IPS DF 19.7 (cell line): ENCODE results near the gene DOCK10.

Source experiments
- DNase-seq: peaks from one replicate; pipeline ENCODE4 v3.0.0-alpha.2; 2013; ENCODE audit warnings: low read depth, low spot score

DOCK10 gene

DNA sequence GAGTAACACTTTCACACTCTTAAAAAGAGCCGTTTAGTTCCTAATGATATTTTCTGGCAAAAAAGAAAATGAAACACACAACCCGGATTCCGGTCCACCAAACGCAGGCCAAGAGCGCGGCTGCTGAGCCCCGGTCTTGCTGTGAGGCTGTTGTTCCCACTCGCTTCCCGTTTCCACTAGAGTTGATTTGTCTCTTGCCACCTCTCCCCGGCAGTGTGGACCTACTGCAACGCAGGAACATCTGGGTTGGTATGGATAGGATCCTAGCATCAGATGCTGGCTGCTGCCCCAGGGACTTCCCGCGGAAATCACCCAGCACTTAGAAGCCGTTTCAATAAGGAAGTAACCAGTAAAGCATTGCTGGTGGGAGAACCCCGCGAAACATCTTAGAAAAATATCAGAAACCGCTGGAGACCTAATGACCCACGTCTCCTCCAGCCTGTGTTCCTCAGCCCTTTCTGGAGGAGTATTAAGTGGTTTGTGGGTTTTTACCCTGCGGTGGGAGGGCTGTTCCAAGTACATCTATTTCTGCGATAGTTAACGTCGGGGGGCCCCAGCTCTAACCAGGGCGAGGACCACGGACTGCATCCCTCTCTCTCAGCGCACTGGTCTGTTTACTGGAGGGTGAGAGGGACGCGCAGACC is 939 bp downstream of the DOCK10 start:
- DNase-seq = no peak

- no peak for DNase-seq
Measured at GRCh38 chr2:225040856-225041206, 1.4 kb downstream of the DOCK10 start.

- no peak for DNase-seq
Measured at GRCh38 chr2:225040142-225040541, 2.1 kb downstream of the DOCK10 start.

GRCh38 chr2:225038231-225038523 is 4.1 kb downstream of the DOCK10 start:
- DNase-seq = no peak

GRCh38 chr2:225037415-225038230 is 4.6 kb downstream of the DOCK10 start:
- no peak for DNase-seq

DNA sequence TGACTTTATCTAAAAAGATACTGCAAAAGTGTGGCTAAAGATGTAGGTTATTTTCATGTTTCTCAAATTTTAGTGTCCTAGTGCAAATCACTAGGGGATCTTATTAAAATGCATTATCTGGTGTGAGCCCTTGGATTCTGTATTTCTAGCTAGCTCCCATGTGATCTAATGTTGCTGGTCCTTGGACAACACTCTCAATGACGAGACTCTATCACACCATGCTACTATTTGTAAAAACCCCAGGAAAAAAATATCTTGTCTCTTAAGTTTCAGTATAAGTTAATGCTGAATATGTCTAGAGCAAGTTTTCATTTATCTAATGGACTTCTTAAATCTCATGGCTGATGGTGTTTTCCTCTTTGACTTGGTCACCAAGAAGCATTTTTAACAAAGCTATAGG is 5.8 kb downstream of the DOCK10 start:
- no peak for DNase-seq

DNA sequence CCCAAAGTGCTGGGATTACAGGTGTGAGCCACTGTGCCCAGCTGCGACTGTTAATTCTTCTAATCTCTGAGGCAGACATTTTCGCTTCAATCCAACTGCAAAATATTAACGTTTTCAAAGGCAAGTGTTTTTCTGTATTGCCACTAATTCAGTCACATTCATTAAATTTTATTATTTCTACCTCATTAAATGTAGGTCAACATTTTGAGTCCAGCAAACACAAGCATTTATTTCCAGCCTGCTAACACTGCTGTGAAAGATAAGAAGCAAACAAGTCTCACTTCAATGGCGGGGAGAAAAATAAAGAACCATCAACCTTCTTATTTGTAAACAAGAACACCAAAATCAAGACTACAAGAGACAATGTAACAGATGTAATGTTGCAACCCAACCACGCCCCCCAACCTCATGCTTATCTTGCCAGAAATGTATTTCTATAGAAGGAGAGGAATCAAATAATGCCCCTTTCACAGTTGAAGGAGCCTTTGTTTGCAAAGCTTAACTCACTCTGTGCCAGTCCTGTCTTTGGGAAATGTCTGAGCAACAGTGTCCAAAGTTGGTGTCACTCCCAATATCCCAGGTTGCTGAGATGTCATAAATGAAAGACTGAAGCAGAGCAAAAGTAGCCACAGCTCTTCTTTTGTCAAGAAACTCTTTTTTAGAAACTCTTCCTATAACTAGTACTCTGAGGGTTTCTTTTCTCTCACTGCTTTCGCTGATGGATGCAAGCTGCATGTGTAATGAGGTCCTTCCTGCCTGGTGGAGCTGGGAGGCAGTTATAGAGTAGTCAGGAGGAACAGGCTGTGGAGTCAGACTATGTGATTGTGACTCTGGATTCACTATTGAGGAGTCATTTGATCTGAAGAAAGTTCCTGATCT is 8.6 kb downstream of the DOCK10 start:
- no peak for DNase-seq

DNA sequence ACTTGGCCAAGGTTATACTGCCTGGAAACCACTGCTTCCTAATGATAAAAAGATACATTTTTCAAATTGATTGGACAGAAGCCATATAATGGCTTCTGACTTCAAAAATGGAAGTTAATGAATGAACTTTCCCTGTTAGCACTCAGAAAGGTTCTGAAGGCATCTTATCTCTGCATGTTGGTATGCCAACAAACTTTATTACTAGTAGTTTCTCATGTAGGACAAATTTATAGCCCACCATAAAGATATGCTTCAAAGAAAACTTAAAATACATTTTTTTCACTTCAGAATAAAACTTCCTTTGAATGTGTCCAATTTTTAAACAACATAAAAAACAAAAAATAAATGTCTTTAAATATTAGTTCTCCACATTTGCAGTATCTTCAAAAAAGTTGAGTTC is 10.0 kb downstream of the DOCK10 start:
- DNase-seq = no peak

DNA sequence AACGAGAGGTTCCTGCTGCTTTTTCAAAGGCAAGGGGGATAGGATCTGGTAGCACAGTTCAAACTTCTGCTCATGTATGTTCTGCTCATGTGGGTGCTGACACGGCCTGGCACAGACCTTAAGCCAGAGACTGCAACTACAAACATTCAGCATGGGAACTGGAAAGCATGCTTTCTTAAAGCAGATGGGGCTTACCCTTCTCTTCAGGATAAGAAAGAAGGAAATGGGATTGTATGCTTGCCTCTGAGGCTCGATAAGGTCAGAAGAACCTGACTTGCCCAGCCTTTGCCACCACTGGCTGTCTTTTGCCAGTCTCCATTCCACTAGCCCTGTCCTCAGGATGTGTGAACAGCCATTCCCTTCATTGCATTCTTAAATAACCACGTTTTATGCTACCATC is 10.7 kb downstream of the DOCK10 start:
- no peak for DNase-seq

DNA sequence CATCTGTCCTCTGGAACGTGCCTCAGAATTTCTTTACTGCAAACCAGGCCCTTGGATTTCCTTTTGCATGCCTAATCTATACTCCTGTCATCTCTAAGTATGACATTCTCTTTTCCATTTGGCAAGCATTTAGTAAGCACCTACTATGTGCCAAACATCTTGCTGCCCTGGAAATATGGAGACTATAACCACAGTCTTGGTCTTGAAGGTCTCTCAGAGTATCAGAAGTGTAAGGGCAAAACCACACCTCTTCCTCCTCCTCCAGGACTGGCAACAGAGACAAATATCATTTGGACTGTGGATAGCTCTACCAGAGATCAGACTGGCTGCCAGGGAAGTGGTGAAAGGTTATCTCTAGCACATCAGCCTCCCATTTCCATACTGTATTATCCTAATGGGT is 11.4 kb downstream of the DOCK10 start:
- DNase-seq = no peak

DNA sequence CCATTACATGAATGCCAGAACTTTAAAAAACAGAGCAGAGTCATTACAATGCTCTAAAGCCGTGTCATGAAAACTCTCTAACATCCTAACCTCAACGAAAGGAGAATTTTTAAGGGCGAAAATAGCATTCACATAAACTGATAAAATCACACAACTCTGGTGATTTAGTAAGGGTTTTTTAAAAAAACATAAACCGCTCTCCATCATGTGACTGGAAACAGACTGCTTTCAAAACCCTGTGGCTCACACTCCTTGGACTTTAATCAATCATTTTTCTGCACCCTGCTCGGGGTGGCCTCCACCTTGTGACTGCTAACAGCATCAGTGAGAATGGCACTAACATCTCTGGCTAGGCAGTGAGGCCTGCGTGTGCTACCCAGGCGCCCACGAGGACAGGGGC is 12.1 kb downstream of the DOCK10 start:
- no peak for DNase-seq

GRCh38 chr2:225028572-225028971 is 13.7 kb downstream of the DOCK10 start:
- DNase-seq = no peak

GRCh38 chr2:225027061-225027762 is 15.1 kb downstream of the DOCK10 start:
- DNase-seq = no peak

- no peak for DNase-seq
Measured at GRCh38 chr2:225025917-225026571, 16.2 kb downstream of the DOCK10 start.

DNA sequence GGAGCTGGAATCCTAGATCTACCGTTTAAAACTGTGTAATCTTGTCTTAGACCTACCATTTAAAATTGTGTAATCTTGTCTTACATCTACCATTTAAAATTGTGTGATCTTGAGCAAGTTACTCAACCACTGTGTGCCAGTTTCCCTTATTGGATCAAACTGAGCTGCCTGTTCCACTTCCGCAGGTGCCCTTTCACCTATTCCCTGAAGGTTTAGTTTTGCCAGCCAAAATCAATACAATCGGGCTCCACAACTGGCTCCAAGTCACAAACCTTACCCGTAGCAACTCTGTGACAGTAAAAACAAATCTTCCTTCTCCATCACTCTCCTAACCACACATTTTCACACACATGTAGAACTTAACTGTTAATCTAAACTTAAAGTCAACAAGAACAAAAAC is 20.1 kb downstream of the DOCK10 start:
- no peak for DNase-seq

DNA sequence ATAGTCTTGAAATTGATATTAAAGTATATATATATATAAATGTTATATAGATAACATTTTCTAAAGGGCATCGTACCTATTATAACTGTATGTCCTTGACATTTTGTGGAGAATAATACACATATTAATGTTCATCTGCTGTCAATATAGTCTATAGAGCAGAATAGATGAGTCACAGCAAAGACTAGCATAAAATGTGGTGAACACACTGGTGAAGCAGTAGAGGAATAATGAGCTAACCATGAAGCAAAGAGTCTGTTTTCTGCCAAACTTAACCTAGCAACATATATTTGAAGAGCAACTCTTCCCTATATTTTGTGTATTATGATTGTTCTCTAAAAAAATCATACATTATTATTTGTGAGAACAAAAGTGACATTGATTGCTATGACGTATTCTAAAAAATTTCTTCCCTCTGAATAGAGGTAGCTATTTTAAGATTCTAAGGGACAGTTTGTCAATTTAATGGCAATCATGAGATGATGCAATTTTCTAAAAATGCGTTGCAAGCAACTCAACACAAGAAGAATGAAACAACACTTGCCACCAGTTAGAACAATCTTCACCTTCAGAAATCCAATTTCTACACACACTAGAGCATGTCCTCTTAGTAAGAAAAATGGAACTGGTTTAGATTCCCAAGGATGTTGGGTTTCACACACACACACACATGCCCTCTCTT is 22.0 kb downstream of the DOCK10 start:
- DNase-seq = no peak

DNA sequence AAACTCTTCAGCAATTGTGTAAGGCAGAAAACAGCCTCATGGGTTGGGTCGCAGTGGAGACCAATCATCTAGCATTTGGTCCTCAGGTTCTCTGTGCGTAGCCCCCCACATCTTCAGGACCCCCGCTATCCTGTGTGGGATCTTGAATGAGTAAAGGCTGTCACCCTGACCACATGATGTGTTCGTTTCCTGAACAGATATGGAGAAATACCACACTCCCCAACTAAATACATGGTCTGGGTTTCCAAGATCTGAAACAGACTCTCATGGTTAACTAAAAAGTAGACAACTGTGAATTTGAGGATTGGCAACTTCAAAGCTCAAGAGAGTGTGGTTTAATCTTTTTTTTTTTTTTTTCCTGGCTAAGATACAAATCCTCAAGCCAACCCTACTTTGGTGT is 23.2 kb downstream of the DOCK10 start:
- no peak for DNase-seq

GRCh38 chr2:225017713-225018112 is 24.6 kb downstream of the DOCK10 start:
- DNase-seq = no peak

DNA sequence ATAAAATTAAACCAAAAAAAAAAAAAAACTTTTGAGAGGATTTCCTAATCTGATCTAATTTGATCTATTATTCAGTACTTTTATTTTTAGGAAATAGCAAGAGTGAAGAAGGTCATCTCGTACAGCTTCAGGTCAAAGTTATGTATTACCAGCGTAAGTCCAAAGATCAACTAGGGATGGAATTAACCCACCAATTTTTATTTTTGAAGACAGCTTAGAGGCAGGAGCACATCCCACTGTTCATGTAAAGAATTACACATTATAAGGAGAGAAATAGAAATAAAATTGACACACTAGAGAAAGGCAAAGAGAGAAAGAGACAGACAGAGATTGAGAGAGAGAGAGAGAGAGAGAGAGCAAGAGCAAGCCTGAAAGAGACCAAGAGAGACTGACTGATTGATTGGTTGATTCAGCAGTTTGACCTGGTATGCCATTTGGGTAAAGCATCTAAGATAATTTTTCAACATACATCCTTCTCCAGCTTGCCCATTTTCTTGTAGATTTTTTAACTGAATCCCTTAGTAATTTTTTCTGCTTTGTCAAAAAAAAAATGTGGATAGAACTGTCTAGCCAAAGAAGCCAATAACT is 25.1 kb downstream of the DOCK10 start:
- DNase-seq = no peak
